ENCODE data around the gene ASCL5. TPM values are rescaled to one million over a fixed set of nuclear protein-coding genes. Genes with fewer than 3 reads are reported as not detected.

The ASCL5 gene
- total RNA-seq, 1 donor from 2014 or later: under 0.01 TPM

GRCh38 chr1:201142849-201143725 is 16.1 kb upstream of the ASCL5 start:
- no peak overlapping the region for H3K4me3 ChIP-seq (ENCODE audit: low read depth, low read length)
- DNase-seq (ENCODE audit: low read depth): no peak
- TF ChIP-seq CTCF (IDR thresholded peaks at IDR 0.05; ENCODE audit: insufficient read depth, low read length, severe bottlenecking): no peak
- peak; percentile 13 for FAIRE-seq
- no peaks in the 10 kb centered on the region for H3K27me3 ChIP-seq (ENCODE audit: control insufficient read depth, insufficient read depth, low read length)
- H3K36me3 ChIP-seq (ENCODE audit: control insufficient read depth, insufficient read depth, low read length): peaks cover 22% of the 10 kb centered on the region

GRCh38 chr1:201142011-201142848 is 15.2 kb upstream of the ASCL5 start:
- Histone ChIP-seq H3K4me3 (ENCODE audit: low read depth, low read length) (no peak overlapping the region), H3K27me3 (ENCODE audit: control insufficient read depth, insufficient read depth, low read length) (no peaks in the 10 kb centered on the region), H3K36me3 (ENCODE audit: control insufficient read depth, insufficient read depth, low read length) (peaks cover 22% of the 10 kb centered on the region)
- DNase-seq (ENCODE audit: low read depth): no peak
- FAIRE-seq: no peak
- no peak for TF ChIP-seq CTCF (IDR thresholded peaks at IDR 0.05; ENCODE audit: insufficient read depth, low read length, severe bottlenecking)

GRCh38 chr1:201141418-201141817 is 14.4 kb upstream of the ASCL5 start:
- Histone ChIP-seq H3K36me3 (ENCODE audit: control insufficient read depth, insufficient read depth, low read length) (peaks cover 20% of the 10 kb centered on the region), H3K27me3 (ENCODE audit: control insufficient read depth, insufficient read depth, low read length) (no peaks in the 10 kb centered on the region), H3K4me3 (ENCODE audit: low read depth, low read length) (no peak overlapping the region)
- no peak for TF ChIP-seq CTCF (IDR thresholded peaks at IDR 0.05; ENCODE audit: insufficient read depth, low read length, severe bottlenecking)
- DNase-seq (ENCODE audit: low read depth) (no peak), FAIRE-seq (no peak)

- Histone ChIP-seq H3K36me3 (ENCODE audit: control insufficient read depth, insufficient read depth, low read length) (peaks cover 21% of the 10 kb centered on the region), H3K4me3 (ENCODE audit: low read depth, low read length) (no peak overlapping the region), H3K27me3 (ENCODE audit: control insufficient read depth, insufficient read depth, low read length) (no peaks in the 10 kb centered on the region)
- no peak for FAIRE-seq
- no peak for TF ChIP-seq CTCF (IDR thresholded peaks at IDR 0.05; ENCODE audit: insufficient read depth, low read length, severe bottlenecking)
- DNase-seq (ENCODE audit: low read depth): no peak
Observed at GRCh38 chr1:201140941-201141260, 13.9 kb upstream of the ASCL5 start.

- Histone ChIP-seq H3K27me3 (ENCODE audit: control insufficient read depth, insufficient read depth, low read length) (no peaks in the 10 kb centered on the region), H3K36me3 (ENCODE audit: control insufficient read depth, insufficient read depth, low read length) (peaks cover 19% of the 10 kb centered on the region), H3K4me3 (ENCODE audit: low read depth, low read length) (no peak overlapping the region)
- FAIRE-seq (no peak), DNase-seq (ENCODE audit: low read depth) (no peak)
- no peak for TF ChIP-seq CTCF (IDR thresholded peaks at IDR 0.05; ENCODE audit: insufficient read depth, low read length, severe bottlenecking)
Observed at GRCh38 chr1:201140235-201140940, 13.4 kb upstream of the ASCL5 start.

Data from bronchial epithelial cell (primary cell).